Adrenal gland (tissue), 5 donors: ENCODE measurements around the gene HSDL2.

ENCODE experiments used
- POLR2A ChIP-seq, 2 donors: fragments of 450-650 bp; IDR thresholded peaks; one replicate each; pipeline ENCODE4 v1.6.1; 2017; ENCODE audit warnings: antibody characterized with exemption in 2 of 2, mild to moderate bottlenecking in 2 of 2, moderate library complexity in 1 of 2
- TF ChIP-seq, protein P1 (sequence below), 6 experiments: fragments of 450-650 bp in 4 of 6; fragments of 200-600 bp in 2 of 6; sonication (generic) in 1 of 6; IDR thresholded peaks; 1 replicate in 5 of 6; 2 replicates in 1 of 6; pipeline versions ENCODE4 v1.5.1 to v1.8.0; 2016 to 2021; ENCODE audit warnings: antibody characterized with exemption in 6 of 6, mild to moderate bottlenecking in 2 of 6, moderate library complexity in 1 of 6
- donor health status: DM: no; HTN: no; CAD: no.

DNA sequence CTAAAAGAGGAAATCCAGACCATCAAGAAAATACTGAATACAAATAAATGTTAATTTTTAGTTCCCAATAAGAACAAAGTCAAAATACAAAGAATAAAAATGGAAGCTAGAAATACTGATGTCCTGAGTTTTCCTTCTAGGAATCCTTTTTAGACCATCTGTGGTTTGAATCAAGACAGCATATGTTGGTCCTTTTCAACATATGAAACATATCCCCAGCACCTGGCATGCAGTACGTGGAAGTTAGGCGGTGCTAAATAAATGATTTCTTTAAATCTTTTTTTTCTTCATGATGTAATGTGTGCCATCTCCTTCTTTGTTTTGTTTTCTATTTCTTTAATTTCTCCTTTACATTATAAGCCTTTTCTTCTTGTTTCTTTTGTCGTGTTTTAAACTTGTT is 140.7 kb downstream of the HSDL2 start:
- TF ChIP-seq POLR2A (IDR thresholded peaks at IDR 0.05), result no peak
- TF ChIP-seq, protein P1, sequence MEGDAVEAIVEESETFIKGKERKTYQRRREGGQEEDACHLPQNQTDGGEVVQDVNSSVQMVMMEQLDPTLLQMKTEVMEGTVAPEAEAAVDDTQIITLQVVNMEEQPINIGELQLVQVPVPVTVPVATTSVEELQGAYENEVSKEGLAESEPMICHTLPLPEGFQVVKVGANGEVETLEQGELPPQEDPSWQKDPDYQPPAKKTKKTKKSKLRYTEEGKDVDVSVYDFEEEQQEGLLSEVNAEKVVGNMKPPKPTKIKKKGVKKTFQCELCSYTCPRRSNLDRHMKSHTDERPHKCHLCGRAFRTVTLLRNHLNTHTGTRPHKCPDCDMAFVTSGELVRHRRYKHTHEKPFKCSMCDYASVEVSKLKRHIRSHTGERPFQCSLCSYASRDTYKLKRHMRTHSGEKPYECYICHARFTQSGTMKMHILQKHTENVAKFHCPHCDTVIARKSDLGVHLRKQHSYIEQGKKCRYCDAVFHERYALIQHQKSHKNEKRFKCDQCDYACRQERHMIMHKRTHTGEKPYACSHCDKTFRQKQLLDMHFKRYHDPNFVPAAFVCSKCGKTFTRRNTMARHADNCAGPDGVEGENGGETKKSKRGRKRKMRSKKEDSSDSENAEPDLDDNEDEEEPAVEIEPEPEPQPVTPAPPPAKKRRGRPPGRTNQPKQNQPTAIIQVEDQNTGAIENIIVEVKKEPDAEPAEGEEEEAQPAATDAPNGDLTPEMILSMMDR (IDR thresholded peaks at IDR 0.05), result no peak
